ENCODE measurements around the gene GNPTAB.

The GNPTAB gene

GRCh38 chr12:101772012-101772775 is 58.6 kb downstream of the GNPTAB start:
- DNase-seq (ENCODE audit: low read depth): no peak

- DNase-seq (ENCODE audit: low read depth): no peak
These were observed 60.9 kb downstream of the GNPTAB start for GRCh38 chr12:101769865-101770264.

- no peak for DNase-seq (ENCODE audit: low read depth)
These were observed 62.0 kb downstream of the GNPTAB start for GRCh38 chr12:101768781-101769180.

DNA sequence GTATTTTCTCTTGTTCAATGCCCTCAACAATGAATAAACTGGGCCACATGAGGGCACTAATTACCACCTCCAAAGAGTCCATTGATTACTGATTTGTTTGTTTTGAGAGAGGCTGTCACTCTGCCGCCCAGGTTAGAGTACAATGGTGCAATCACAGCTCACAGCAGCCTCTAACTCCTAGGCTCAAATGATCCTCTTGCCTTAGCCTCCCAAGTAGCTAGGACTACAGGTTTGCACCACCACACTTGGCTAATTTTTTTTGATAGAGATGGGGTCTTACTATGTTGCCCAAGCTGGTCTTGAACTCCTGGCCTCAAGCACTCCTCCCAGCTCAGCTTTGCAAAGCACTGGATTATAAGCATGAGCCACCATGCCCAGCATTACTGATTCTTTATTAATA is 63.2 kb downstream of the GNPTAB start:
- no peak for DNase-seq (ENCODE audit: low read depth)

- DNase-seq (ENCODE audit: low read depth): no peak
These were observed 66.5 kb downstream of the GNPTAB start for GRCh38 chr12:101764051-101764792.

GRCh38 chr12:101763246-101763931 is 67.4 kb downstream of the GNPTAB start:
- DNase-seq (ENCODE audit: low read depth): no peak

DNA sequence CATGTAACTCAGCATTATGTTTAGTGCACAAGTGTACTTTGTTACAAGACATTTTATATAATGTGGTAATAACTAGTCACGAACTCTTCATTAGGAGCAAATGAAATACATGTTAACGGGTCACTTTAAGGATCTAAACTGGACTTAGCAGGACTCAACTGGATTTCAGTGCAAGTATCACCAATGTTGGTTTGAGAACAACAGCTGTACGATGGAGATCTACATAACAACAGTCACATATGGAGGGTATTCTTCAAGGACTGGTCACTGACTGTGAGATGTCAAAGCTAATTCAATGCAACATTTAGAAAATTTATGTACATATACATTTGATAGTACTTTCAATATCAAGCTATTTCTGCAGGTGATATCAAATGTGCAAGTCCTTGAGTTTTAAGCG is 69.0 kb downstream of the GNPTAB start:
- DNase-seq (ENCODE audit: low read depth): no peak

- no peak for DNase-seq (ENCODE audit: low read depth)
These were observed 69.4 kb downstream of the GNPTAB start for GRCh38 chr12:101761350-101761749.

DNA sequence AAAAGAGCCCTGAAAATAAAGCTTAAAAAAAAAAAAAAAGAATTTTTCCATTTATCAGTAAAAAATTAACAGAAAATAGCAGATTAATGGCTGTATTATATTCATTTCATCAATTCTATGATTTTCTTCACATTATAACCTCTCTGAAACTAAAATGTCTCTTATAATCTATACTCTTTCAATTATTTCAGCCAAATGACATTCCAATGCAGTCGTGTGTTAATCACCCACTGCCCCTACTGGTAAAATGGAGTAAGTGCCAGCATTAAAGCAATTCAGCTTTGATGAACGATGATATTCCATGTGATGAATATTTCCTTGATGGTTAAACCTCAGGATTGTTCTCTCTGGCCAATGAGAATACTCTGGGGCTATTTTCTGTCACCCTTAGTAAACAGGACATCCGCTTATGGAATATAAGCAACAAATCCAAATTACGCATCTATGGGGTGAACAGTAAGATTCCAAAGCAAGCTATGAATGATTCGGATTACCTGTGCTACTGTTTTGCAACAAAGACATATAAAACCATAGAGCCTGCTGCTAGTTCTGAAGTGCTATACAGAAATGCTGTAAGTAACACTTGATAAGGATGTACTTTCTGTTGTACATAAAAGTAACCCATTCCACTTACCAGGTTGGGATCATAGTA is 71.2 kb downstream of the GNPTAB start:
- DNase-seq (ENCODE audit: low read depth): no peak

DNA sequence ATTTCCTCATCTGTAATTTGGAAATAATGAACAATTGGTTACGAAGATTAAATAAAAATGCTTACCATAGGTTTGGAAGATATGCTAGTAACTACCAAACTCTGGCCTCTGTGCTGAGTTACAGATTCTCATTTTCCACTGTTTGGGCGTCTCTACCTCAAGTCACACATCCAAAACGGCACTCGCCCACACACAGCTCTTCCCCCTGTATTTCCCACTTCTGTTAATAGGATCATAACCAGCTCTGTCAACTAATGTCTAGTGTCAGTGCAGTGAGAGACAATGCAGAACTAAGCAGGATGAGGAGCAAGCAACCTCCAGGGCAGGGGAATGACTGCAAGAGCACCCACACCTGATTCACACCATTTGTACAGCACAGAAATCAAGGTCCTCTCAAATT is 80.6 kb downstream of the GNPTAB start:
- no peak for DNase-seq (ENCODE audit: low read depth)

DNA sequence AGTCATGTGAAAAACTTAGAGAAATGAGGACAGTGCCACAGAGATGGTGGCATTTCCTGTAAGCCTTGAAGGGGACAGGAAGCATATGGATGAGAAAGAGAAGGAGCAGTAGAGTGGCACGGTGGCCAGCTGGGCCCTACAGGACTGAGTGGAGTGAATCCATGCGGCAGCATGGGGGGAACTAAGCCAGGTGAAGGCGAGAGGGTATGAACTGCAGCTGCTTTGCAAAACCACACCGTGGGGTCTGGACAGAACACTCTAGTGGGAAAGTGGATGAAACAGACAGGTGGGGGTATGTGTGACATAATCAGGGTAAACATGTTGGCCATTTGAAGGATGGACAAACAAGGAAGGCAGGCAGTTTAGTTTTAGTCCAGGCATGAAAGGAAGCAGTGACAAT is 81.1 kb downstream of the GNPTAB start:
- no peak for DNase-seq (ENCODE audit: low read depth)

- DNase-seq (ENCODE audit: low read depth): no peak
These were observed 81.9 kb downstream of the GNPTAB start for GRCh38 chr12:101748907-101749306.

GRCh38 chr12:101747697-101748096 is 83.1 kb downstream of the GNPTAB start:
- no peak for DNase-seq (ENCODE audit: low read depth)

DNA sequence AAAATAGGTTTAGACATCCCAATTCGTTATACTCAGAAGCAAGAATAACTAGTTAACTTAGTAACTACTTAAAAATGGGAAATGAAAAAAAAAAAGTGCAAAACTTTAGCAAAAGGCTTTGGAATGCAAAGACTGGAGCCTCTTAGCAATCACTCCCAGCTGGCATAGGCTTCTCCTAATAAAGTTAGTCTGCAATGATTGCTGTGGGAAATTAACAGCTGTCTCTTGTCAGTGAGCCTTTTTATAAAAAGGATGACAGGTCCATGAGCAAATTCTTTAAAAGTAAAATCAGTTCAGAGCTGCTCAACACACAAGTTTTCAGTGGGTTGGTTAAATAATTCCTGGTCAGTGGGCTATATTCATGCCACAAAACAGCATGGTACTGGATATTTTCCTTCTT is 84.1 kb downstream of the GNPTAB start:
- no peak for DNase-seq (ENCODE audit: low read depth)

DNA sequence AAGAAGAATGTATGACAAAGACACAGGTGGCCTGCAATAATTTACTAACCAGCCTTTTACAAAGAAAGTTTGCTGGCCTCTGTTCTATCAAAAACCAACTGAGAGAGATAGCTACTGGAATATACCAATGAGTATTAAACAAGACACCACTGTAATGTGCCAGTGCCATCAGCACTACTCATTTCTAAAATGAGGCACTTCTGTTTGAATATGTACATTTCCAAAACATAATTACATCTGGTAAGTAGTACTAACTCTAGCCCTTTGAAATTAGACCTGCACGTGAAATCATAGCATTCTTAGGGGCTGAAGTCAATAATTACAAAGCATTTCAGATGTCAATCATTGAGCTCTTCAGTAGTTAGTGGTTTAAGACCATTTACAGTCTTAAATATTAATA is 84.6 kb downstream of the GNPTAB start:
- DNase-seq (ENCODE audit: low read depth): no peak

DNA sequence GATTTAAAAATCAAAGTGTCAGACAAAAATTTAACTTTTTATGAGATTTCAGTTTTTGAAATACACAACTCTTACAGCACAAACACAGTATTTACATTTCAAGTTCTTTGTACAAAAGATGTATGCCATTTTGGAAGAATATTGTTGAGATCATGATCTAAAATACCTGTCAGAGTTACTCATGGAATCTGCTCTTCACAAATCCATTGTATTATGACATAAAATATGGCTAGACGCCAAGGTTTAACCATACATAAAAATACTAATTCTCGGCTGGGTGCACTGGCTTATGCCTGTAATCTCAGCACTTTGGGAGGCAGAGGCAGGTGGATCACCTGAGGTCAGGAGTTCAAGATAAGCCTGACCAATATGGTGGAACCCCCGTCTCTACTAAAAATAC is 85.3 kb downstream of the GNPTAB start:
- DNase-seq (ENCODE audit: low read depth): no peak

DNA sequence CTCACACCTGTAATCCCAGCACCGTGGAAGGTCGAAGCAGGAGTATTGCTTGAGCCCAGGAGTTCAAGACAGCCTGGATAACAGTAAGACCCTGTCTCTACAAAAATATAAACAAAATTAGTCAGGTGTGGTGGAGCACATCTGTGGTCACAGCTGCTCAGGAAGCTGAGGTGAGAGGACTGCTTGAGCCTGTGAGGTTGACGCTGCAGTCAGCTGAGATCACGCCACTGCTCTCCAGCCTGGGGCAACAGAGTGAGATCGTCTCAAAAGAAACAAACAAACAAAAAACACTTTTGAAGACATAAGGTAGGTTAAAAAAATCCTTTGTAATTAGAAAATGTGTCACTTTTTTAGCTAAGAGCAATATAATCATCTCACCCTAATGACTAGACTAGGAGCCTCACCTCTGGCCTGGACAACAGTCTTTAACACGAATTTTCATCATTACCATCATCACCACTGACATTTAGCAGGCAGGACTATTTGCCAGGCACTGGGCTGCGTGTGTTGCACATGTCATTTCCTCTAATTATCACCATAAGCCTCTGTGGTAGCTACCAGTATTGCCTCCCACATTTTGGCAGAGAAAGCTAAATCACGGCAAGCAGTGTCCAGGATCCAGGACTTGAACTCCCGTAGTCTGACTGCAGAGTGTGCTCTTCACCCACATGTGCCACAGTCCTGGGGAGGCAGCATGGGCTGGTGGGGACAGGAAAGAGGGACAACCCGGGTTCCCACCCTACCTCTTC is 86.9 kb downstream of the GNPTAB start:
- DNase-seq (ENCODE audit: low read depth): no peak

DNA sequence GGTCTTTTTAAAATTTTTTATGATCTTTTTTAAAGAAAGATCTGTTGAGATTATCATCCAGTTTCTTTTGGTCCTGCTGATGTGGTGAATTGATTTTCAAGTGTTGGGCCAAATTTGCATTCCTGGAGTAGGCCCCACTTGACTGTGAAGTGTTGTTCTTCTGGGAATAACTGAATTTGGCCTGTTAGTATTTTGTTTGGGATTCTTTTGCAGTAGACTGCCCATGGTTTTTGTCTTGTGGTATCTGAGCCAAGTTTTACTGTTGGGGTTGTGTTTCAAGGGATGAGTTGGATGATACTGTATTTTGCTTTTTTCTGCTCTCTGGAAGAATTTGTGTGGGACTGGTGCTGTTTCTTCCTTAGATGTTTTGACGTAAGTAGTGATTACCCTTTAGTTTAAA is 87.5 kb downstream of the GNPTAB start:
- DNase-seq (ENCODE audit: low read depth): no peak

DNA sequence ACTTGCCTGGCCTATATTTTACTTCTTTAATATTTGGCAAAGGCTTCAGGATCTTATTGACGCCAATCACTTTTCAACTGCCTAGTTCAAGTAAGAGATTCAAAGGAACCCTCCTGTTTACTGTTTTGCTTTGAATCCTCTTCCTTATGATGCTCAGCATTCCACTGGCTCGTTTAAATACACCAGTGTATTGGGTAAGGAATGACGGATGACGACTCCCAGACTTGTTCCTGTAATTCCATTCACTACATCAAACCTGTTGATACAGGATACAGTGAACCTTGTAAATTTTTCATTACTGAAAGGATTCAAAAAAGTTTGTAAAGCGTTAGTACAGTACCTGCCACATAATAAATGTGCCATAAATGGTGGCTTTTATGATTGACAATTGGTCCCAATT is 89.8 kb downstream of the GNPTAB start:
- DNase-seq (ENCODE audit: low read depth): no peak

DNA sequence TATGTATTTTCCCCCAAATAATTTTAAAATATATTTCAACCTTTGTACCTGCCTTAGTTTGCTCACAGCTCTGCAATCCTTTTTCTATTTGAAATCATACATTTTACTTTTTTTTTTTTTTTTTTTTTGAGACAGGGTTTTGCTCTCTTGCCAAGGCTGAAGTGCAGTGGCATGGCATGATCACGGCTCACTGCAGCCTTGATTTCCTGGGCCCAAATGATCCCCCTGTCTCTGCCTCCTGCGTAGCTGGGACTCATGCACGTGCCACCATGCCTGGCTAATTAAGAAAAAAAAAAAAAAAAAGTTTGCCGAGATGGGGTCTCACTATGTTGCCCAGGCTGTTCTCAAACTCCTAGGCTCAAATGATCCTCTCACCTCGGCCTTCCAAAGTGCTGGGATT is 90.2 kb downstream of the GNPTAB start:
- no peak for DNase-seq (ENCODE audit: low read depth)

DNA sequence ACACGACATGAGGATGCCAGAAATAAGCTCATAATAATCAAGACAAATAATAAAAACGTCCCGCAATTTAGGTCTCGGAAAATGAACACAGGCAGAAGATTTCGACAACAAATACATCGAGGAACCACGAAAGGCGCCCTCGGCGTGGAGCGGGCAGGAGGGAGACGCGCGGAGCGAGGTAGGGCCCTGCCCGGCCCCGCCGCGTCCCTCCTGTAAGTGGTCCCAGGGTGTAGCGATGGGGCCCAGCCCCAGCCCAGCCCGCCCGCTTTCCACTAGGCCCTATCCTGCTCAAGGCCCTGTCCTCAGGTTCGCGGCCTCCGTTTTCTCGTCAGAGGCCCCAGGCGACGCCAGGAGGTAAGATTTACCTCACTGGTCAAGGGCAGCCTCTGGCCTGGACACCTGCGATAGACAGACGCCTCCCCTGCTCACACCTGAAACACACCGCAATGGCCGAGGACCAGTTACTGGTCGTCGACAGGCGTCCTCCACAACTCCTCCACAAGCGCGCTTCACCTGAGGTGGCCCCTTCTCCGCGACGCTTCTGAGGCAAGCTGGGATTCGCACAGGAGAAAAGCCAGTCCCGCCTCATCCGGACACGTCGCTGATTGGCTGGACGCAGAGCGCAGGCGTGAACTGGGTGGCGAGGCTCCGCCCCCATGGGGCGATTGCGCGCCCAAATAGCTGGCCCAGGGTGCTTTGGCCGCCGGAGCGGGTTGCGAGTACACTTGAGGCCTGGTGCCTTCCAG is 91.7 kb downstream of the GNPTAB start, which contains the start of gene SYCP3:
Gene SYCP3 (minus strand): TSS at position 543 of the 746 bp plus-strand sequence. CDS start 1,527 bp downstream, outside the sequence.
- DNase-seq (ENCODE audit: low read depth): no peak
